ENCODE measurements around the gene ATP11A. TPM values are rescaled to one million over a fixed set of nuclear protein-coding genes. Genes with fewer than 3 reads are reported as not detected.
A peak's percentile ranks its signal among the peaks of the same experiment; 100 is the strongest.

Gene ATP11A
- total RNA-seq, 5 donors from 2014 or later (not counting 1 experiment from before 2014, with no cell fraction given) = 35.7 to 57.1 (median 48.5) TPM

- Mint-ChIP-seq H3K9me3 (no peaks in the 10 kb centered on the region), H3K27ac (no peak overlapping the region), H3K4me3 (no peak overlapping the region), H3K36me3 (no peaks in the 10 kb centered on the region), H3K4me1 (peaks cover 24 to 40% (median 39%) of the 10 kb centered on the region in 3 donors), H3K27me3 (no peaks in the 10 kb centered on the region)
- ATAC-seq (replicated peaks in 1 of 4) (no peak), DNase-seq (no peak)
- H3K27ac ChIP-seq (ENCODE audit: low read length) = no peak overlapping the region
- 95% methylated on average over 4 of the region's 9 CpGs for WGBS (ENCODE audit: insufficient coverage)
- no peaks in the 10 kb centered on the region for H3K36me3 ChIP-seq (ENCODE audit: control insufficient read depth in 2 of 2, extremely low read depth in 1 of 2, insufficient read depth in 1 of 2, low read length in 1 of 2)
- no peaks in the 10 kb centered on the region for H3K9me3 ChIP-seq
- ChIA-PET CTCF (no interaction called here), POLR2A (no interaction called here)
- no peak overlapping the region for H3K4me3 ChIP-seq (ENCODE audit: control insufficient read depth in 1 of 2, extremely low read depth in 1 of 2, low read length in 1 of 2)
- H3K27me3 ChIP-seq (replicated peaks in 1 of 2; ENCODE audit: control insufficient read depth in 2 of 2, extremely low read depth in 1 of 2, insufficient read depth in 2 of 2, low read length in 1 of 2) = no peaks in the 10 kb centered on the region
- H3K4me1 ChIP-seq (ENCODE audit: control insufficient read depth in 1 of 2, extremely low read depth in 1 of 2, insufficient read depth in 2 of 2, low read length in 2 of 2) = peaks cover 0 to 3% of the 10 kb centered on the region in 2 experiments
These were observed 57.4 kb downstream of the ATP11A start for GRCh38 chr13:112747256-112747655.

DNA sequence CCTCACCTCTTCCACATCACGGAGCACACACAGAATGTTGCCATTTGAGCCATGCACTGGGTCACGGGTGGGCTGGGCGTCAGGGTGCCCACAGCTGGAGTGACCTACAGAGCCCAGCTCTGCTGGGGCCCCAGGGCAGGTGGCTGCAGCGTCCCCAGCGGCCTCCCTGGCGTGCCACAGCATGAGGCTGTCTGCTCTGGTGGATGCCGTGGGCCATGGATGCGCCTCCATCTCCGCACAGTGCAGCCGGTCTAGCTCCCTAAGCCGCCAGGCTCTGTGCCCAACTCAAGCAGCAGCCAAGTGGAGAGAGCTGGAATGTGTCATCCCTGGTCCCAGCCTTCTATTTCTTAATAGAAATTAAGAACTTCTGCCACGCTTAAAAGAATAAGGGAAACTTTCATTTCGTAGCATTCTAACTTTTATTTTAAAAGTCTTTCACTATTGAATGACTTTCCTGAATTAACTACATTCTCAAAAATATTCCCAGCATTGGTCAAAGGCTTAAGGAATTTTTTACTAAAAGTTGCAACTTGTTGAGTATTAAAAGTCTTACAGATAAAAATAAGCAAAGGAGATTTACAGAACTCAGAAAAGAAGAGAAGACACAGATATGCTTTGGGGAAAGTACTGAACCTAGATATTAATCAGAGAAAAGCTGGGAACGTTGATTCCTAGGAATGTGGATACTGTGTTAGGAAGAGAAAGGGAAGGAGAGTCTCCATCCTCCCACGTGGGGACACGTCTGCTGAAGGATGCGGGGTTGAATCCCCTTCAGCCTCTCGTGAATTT lies 59.3 kb downstream of the ATP11A start:
- Mint-ChIP-seq H3K27ac (no peak overlapping the region), H3K36me3 (no peaks in the 10 kb centered on the region), H3K27me3 (no peaks in the 10 kb centered on the region), H3K4me3 (no peak overlapping the region), H3K9me3 (no peaks in the 10 kb centered on the region), H3K4me1 (peaks cover 22 to 37% (median 35%) of the 10 kb centered on the region in 3 donors)
- H3K4me3 ChIP-seq (ENCODE audit: control insufficient read depth in 1 of 2, extremely low read depth in 1 of 2, low read length in 1 of 2) = no peak overlapping the region
- DNase-seq (no peak), ATAC-seq (replicated peaks in 1 of 4) (no peak)
- H3K27me3 ChIP-seq (replicated peaks in 1 of 2; ENCODE audit: control insufficient read depth in 2 of 2, extremely low read depth in 1 of 2, insufficient read depth in 2 of 2, low read length in 1 of 2) = no peaks in the 10 kb centered on the region
- no peak overlapping the region for H3K27ac ChIP-seq (ENCODE audit: low read length)
- ChIA-PET POLR2A (no interaction called here), CTCF (no interaction called here)
- no peaks in the 10 kb centered on the region for H3K36me3 ChIP-seq (ENCODE audit: control insufficient read depth in 2 of 2, extremely low read depth in 1 of 2, insufficient read depth in 1 of 2, low read length in 1 of 2)
- peaks cover 8 to 11% of the 10 kb centered on the region in 2 experiments for H3K4me1 ChIP-seq (ENCODE audit: control insufficient read depth in 1 of 2, extremely low read depth in 1 of 2, insufficient read depth in 2 of 2, low read length in 2 of 2)
- WGBS (ENCODE audit: insufficient coverage) = 95% methylated on average over 9 of the region's 18 CpGs
- no peaks in the 10 kb centered on the region for H3K9me3 ChIP-seq

DNA sequence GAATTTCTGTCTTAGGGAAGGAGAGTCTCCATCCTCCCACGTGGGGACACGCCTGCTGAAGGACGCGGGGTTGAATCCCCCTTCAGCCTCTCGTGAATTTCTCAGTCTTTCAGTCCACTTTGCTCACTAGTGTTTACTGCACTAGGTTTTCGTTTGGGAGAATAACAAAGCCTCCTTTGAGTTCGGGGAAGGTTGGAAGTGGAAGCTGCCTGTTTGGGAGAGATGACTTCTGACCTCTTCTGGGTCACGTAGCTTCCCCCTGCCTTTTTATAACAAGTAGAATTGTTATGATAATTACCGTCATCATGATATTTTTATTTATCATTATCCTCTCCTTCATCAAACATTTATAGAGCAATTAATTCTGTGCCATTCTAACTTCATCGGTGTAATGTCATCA lies 60.7 kb downstream of the ATP11A start:
- Mint-ChIP-seq H3K27me3 (no peaks in the 10 kb centered on the region), H3K27ac (no peak overlapping the region), H3K4me3 (no peak overlapping the region), H3K4me1 (peaks cover 24 to 30% (median 29%) of the 10 kb centered on the region in 3 donors), H3K36me3 (no peaks in the 10 kb centered on the region), H3K9me3 (no peaks in the 10 kb centered on the region)
- no peak overlapping the region for H3K27ac ChIP-seq (ENCODE audit: low read length)
- no peak for ATAC-seq (replicated peaks in 1 of 4)
- H3K4me3 ChIP-seq (ENCODE audit: control insufficient read depth in 1 of 2, extremely low read depth in 1 of 2, low read length in 1 of 2) = no peak overlapping the region
- H3K27me3 ChIP-seq (replicated peaks in 1 of 2; ENCODE audit: control insufficient read depth in 2 of 2, extremely low read depth in 1 of 2, insufficient read depth in 2 of 2, low read length in 1 of 2) = no peaks in the 10 kb centered on the region
- H3K4me1 ChIP-seq (ENCODE audit: control insufficient read depth in 1 of 2, extremely low read depth in 1 of 2, insufficient read depth in 2 of 2, low read length in 2 of 2) = peaks cover 9 to 12% of the 10 kb centered on the region in 2 experiments
- no peaks in the 10 kb centered on the region for H3K36me3 ChIP-seq (ENCODE audit: control insufficient read depth in 2 of 2, extremely low read depth in 1 of 2, insufficient read depth in 1 of 2, low read length in 1 of 2)
- CTCF ChIA-PET = no interaction called here
- POLR2A ChIA-PET = no interaction called here
- no peaks in the 10 kb centered on the region for H3K9me3 ChIP-seq
- no peak for DNase-seq
- 100% methylated on average over 1 of the region's 10 CpGs for WGBS (ENCODE audit: insufficient coverage)

- ChIA-PET POLR2A (no interaction called here), CTCF (no interaction called here)
- Histone ChIP-seq H3K4me1 (ENCODE audit: control insufficient read depth in 1 of 2, extremely low read depth in 1 of 2, insufficient read depth in 2 of 2, low read length in 2 of 2) (peaks cover 9 to 12% of the 10 kb centered on the region in 2 experiments), H3K9me3 (no peaks in the 10 kb centered on the region), H3K27me3 (replicated peaks in 1 of 2; ENCODE audit: control insufficient read depth in 2 of 2, extremely low read depth in 1 of 2, insufficient read depth in 2 of 2, low read length in 1 of 2) (no peaks in the 10 kb centered on the region), H3K27ac (ENCODE audit: low read length) (no peak overlapping the region), H3K36me3 (ENCODE audit: control insufficient read depth in 2 of 2, extremely low read depth in 1 of 2, insufficient read depth in 1 of 2, low read length in 1 of 2) (no peaks in the 10 kb centered on the region), H3K4me3 (ENCODE audit: control insufficient read depth in 1 of 2, extremely low read depth in 1 of 2, low read length in 1 of 2) (no peak overlapping the region)
- H3K36me3 Mint-ChIP-seq = no peaks in the 10 kb centered on the region
- DNase-seq (no peak), ATAC-seq (replicated peaks in 1 of 4) (no peak)
- WGBS (ENCODE audit: insufficient coverage) = 96% methylated on average over 4 of the region's 7 CpGs
- H3K27me3 Mint-ChIP-seq = no peaks in the 10 kb centered on the region
- H3K27ac Mint-ChIP-seq = peak overlapping the region in 1 of 2 donors; percentile 44
- H3K4me1 Mint-ChIP-seq = peaks cover 24 to 29% (median 28%) of the 10 kb centered on the region in 3 donors
- no peaks in the 10 kb centered on the region for H3K9me3 Mint-ChIP-seq
- H3K4me3 Mint-ChIP-seq = no peak overlapping the region
These were observed 61.8 kb downstream of the ATP11A start for GRCh38 chr13:112751617-112752016.

GRCh38 chr13:112752211-112752610 lies 62.4 kb downstream of the ATP11A start:
- Histone ChIP-seq H3K9me3 (no peaks in the 10 kb centered on the region), H3K27me3 (replicated peaks in 1 of 2; ENCODE audit: control insufficient read depth in 2 of 2, extremely low read depth in 1 of 2, insufficient read depth in 2 of 2, low read length in 1 of 2) (no peaks in the 10 kb centered on the region), H3K4me3 (ENCODE audit: control insufficient read depth in 1 of 2, extremely low read depth in 1 of 2, low read length in 1 of 2) (no peak overlapping the region), H3K36me3 (ENCODE audit: control insufficient read depth in 2 of 2, extremely low read depth in 1 of 2, insufficient read depth in 1 of 2, low read length in 1 of 2) (no peaks in the 10 kb centered on the region), H3K27ac (ENCODE audit: low read length) (no peak overlapping the region), H3K4me1 (ENCODE audit: control insufficient read depth in 1 of 2, extremely low read depth in 1 of 2, insufficient read depth in 2 of 2, low read length in 2 of 2) (peaks cover 9 to 12% of the 10 kb centered on the region in 2 experiments)
- Mint-ChIP-seq H3K36me3 (peaks cover 3% of the 10 kb centered on the region), H3K4me3 (no peak overlapping the region), H3K27ac (peak overlapping the region in 1 of 2 donors; percentile 44), H3K9me3 (no peaks in the 10 kb centered on the region), H3K27me3 (no peaks in the 10 kb centered on the region), H3K4me1 (peaks cover 23 to 30% (median 25%) of the 10 kb centered on the region in 3 donors)
- ChIA-PET POLR2A (no interaction called here), CTCF (no interaction called here)
- WGBS (ENCODE audit: insufficient coverage) = 100% methylated on average over 4 of the region's 20 CpGs
- DNase-seq (no peak), ATAC-seq (replicated peaks in 1 of 4) (no peak)

- Mint-ChIP-seq H3K27ac (peak overlapping the region; percentile 52 to 63), H3K4me1 (peaks cover 26 to 32% (median 29%) of the 10 kb centered on the region in 3 donors)
- 43% methylated on average over 7 of the region's 24 CpGs for WGBS (ENCODE audit: insufficient coverage)
These were observed 63.1 kb downstream of the ATP11A start for GRCh38 chr13:112752711-112753541.

More at GRCh38 chr13:112752711-112753541, 63.1 kb downstream of the ATP11A start:
- Histone ChIP-seq H3K27me3 (replicated peaks in 1 of 2; ENCODE audit: control insufficient read depth in 2 of 2, extremely low read depth in 1 of 2, insufficient read depth in 2 of 2, low read length in 1 of 2) (no peaks in the 10 kb centered on the region), H3K4me1 (ENCODE audit: control insufficient read depth in 1 of 2, extremely low read depth in 1 of 2, insufficient read depth in 2 of 2, low read length in 2 of 2) (peaks cover 9 to 12% of the 10 kb centered on the region in 2 experiments), H3K27ac (ENCODE audit: low read length) (no peak overlapping the region), H3K36me3 (ENCODE audit: control insufficient read depth in 2 of 2, extremely low read depth in 1 of 2, insufficient read depth in 1 of 2, low read length in 1 of 2) (no peaks in the 10 kb centered on the region), H3K4me3 (ENCODE audit: control insufficient read depth in 1 of 2, extremely low read depth in 1 of 2, low read length in 1 of 2) (peak overlapping the region in 1 of 2 donors; percentile 40), H3K9me3 (no peaks in the 10 kb centered on the region)
- H3K36me3 Mint-ChIP-seq = peaks cover 3% of the 10 kb centered on the region
- peak overlapping the region; percentile 34 to 50 (median 39) for H3K4me3 Mint-ChIP-seq
- H3K9me3 Mint-ChIP-seq = no peaks in the 10 kb centered on the region
- peak in 27 of 35 experiments; percentile 7 to 55 (median 24) for DNase-seq
- POLR2A ChIA-PET = no interaction called here
- CTCF ChIA-PET = no interaction called here
- peak; percentile 64 to 91 (median 83) for ATAC-seq (replicated peaks in 1 of 4)
- H3K27me3 Mint-ChIP-seq = no peaks in the 10 kb centered on the region

Measured in T-cell (primary cell).